Adipose tissue (tissue), 3 donors: ENCODE measurements around the gene NTN3. TPM values are rescaled to one million over a fixed set of nuclear protein-coding genes. Genes with fewer than 3 reads are reported as not detected.
"Not testable (repeated sequence)": the region's sequence is repeated elsewhere in the genome, so short reads cannot be mapped to it uniquely, and the experiment has no call there.

ENCODE experiments used
- H3K27ac ChIP-seq: one replicate; pipeline ENCODE4 v1.5.1; 2013; ENCODE audit warnings: low read depth, low read length
- WGBS, 3 donors: extraction: QIAGEN DNeasy Blood & Tissue Kit; methylation state at CpG; one replicate each; pipeline ENCODE4 v1.1.7; 2013; 5-methylcytosine and 5-hydroxymethylcytosine counted together
- polyA plus RNA-seq, 3 donors: library from polyadenylated mRNA; stranded (reverse); fragments of 200-250 nt; gene quantifications; one replicate each; pipeline ENCODE4 v1.2.3, GENCODE V29; 2013
- donor health status: healthy with polysubstance abuse.
- donor health status: Bipolar disorder and iron deficiency.
- donor health status: healthy.

Gene NTN3
- polyA plus RNA-seq, result under 1 TPM in 2 of 3 donors, not detected in 1; 0.06 to 0.24 TPM

DNA sequence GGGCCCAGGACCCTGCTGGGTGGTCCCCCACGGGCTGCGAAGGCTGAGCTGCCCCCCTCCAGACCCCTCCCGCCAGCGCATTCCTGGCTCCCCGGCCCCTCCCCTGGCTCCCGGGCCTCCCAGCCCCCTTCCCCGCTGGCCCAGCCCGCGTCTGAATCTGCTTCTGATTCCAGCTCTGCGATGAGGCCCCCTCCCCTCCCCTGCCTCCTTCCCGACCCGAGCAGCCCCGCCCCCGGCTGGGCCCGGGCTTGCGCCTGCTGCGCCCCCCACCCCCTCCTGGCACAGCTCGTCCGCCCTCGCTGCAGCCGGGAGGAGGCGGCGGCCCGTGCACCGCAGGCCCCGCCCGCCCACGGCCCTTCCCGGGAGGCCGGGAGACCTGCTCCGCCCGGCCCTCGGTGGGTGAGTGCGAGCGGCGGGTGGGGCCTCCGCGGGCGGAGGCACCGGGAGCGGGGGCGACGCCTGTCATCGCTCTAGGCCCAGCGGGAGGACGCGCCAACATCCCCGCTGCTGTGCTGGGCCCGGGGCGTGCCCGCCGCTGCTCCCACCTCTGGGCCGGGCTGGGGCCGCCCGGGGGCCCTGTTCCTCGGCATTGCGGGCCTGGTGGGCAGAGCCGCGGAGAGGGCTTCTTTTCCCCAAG is at the start of gene NTN3:
Gene NTN3, plus strand, starts transcription at position 282 of the 637 bp plus-strand sequence. CDS start 405 bp downstream, outside the sequence.
- H3K27ac ChIP-seq, result no peak within 1 kb of the TSS
- WGBS, 3 donors, result 1 to 2% (median 1%) methylated on average over 49 to 58 of the region's 59 CpGs

DNA sequence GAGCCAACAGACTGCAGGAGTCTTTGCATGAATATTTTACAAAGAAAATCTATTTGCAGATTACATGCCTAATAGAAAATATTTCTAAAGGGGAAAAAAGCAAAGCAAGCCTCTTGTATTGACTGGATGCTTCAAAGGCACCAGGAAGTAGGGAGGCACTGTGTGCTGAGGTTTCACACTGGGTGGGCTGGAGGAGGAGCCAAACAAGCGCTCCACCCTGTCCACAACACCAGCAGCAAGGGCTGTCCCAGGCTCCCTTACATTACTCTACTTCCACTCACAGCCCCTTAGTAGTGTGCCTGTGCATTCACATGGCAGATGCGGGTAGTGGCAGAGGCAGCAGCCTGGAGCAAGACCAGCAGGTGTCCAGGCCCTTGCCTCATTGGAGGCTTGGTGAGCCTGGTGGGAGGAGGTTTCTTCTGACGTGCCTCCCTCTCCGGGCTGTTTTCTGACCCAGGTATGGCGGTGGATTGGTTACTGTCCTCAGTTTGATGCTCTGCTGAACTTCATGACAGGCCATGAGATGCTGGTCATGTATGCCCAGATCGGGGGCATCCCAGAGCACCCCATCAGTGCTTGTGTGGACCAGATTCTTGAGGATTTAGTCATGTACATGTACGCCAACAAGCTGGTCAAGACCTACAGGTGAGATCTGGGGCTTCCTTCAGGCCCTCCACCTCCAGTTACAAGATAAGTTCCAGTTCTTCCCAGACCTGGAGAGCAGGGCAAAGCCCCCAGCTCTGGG is 48.8 kb upstream of the NTN3 start:
- H3K27ac ChIP-seq, result no peak overlapping the region
- 88 to 90% (median 89%) methylated on average over 7 of the region's 7 CpGs for WGBS, 3 donors

DNA sequence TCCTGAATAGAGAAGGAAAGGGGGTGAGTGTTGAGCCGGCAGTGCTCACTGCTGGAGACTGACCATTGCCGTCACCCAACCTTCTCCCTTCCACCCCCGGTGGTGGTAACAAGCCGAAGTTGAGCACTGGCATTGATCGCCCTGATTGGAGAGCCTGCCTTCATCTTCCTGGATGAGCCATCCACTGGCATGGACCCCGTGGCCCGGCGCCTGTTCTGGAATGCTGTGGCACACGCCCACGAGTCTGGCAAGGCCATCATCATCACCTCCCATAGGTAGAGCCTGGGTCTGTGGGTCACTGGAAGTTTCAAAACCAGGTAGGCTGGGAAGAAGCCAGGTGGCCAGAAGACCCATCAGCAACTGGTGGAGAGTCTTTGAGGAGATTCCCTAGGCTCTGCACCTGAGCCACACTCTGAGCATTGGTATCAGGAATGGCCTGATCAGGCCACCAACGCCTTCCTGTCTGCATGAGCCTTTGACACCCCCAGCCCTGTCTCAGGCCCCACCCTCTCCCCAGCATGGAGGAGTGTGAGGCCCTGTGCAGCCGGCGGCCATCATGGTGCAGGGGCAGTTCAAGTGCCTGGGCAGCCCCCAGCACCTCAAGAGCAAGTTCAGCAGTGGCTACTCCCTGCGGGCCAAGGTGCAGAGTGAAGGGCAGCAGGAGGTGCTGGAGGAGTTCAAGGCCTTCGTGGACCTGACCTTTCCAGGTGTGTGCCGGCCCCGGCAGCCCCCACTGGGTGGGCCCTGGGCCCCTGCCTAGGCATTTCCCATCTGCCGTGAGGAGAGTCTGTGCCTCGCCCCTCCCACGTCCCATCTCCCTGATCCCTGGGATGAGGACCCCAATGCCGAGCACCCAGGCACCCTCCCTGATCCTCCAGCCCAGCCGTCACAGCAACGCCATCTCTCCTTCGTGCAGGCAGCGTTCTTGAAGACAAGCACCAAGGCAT is 46.8 kb upstream of the NTN3 start:
- no peak overlapping the region for H3K27ac ChIP-seq
- 90 to 93% (median 92%) methylated on average over 23 to 25 of the region's 25 CpGs for WGBS, 3 donors

DNA sequence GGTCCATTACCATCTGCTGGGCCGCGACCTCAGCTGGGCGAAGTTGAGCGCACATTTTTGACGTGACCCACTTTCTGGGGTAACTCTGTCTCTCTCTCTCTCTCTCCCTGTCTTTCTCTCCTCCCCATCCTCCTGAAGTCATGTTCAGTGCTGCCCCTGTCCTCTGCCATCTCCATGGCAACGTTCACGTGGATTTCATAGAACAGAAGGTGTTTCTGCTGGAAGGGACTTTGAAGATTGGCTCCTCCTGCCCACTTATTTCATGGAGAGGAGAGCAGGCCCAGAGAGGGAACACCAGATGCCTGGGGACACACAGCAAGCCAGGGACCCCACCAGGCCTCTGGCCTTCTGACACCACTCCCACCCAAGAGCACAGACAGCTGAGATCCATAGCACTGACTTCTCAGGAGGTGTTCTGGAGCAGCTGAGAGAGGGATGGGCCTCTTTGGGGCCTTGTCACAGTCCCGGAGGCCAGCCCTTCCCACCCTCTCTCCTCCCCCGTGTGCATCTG is 46.0 kb upstream of the NTN3 start:
- H3K27ac ChIP-seq, result no peak overlapping the region
- WGBS, 3 donors, result 90 to 91% (median 91%) methylated on average over 9 of the region's 9 CpGs

- H3K27ac ChIP-seq, result no peak overlapping the region
- 92 to 94% (median 94%) methylated on average over 13 of the region's 13 CpGs for WGBS, 3 donors
Measured at GRCh38 chr16:2425825-2426430, 45.2 kb upstream of the NTN3 start.

DNA sequence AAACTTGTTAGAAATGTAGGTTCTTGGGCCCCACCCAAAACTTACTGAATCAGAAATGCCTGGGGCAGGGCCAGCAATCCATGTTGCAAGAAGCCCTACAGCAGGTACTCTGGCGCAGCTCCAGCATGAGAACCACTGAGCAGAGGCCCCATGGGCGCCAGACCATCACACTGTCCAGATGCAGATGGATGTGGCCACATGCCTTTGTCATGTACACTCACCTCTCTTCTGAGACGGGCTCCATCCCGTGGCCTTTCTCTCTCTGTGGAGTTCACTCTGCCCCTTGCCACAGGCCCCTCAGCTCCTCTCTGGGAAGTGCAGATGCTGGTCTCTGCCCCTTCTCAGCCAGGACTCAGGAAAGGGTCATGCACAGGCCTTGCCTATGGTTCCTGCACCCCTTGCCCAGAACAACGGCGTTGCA is 44.1 kb upstream of the NTN3 start:
- H3K27ac ChIP-seq, result no peak overlapping the region
- WGBS, 3 donors, result 92 to 93% (median 92%) methylated on average over 6 of the region's 6 CpGs

DNA sequence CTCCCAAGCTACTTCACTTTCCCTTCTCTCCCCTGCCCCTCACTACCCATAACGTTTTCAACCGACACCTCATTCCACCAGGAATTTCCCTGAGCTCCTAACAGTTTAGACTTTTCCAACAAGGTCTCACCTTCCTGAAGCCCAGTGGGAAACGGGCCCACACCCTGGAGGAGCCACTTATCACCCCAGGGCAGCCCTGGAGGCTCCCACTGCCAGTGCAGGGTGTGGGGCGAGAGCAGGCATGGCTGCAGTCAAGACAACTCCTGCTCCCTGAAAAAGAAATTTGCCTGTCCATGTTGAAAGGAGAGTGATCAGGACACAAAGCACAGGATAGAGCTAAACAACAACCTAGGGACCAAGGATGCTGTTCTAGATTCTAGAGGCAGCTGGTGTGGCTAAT is 43.6 kb upstream of the NTN3 start:
- H3K27ac ChIP-seq, result no peak overlapping the region
- WGBS, 3 donors, result 83 to 87% (median 85%) methylated on average over 4 of the region's 4 CpGs

- H3K27ac ChIP-seq, result no peak overlapping the region
- 35 to 38% (median 36%) methylated on average over 28 of the region's 28 CpGs for WGBS, 3 donors
Measured at GRCh38 chr16:2428051-2428783, 42.9 kb upstream of the NTN3 start.

DNA sequence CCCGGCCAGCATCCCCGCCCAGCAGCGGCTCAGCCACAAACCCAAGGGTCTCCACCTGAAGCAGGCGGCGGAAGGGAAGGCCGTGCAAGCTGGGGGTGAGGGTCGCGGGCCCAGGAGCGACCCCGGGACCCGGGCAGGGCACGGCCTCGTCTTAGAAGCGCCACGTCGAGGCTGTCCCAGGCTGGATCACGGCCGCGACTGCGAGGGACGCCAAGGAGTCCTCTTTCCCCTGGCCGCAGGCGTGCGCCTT is 42.4 kb upstream of the NTN3 start:
- WGBS, 3 donors, result 0 to 1% (median 0%) methylated on average over 22 to 24 of the region's 24 CpGs
- H3K27ac ChIP-seq, result no peak overlapping the region

GRCh38 chr16:2429034-2429770 is 41.9 kb upstream of the NTN3 start, which contains the start of gene CCNF:
Gene CCNF (plus strand): TSS chr16:2429447. CDS start chr16:2429482, 35 bp downstream.
- WGBS, 3 donors, result 0 to 1% (median 1%) methylated on average over 64 to 103 of the region's 103 CpGs
- peak within 1 kb of the TSS; percentile 7 for H3K27ac ChIP-seq

DNA sequence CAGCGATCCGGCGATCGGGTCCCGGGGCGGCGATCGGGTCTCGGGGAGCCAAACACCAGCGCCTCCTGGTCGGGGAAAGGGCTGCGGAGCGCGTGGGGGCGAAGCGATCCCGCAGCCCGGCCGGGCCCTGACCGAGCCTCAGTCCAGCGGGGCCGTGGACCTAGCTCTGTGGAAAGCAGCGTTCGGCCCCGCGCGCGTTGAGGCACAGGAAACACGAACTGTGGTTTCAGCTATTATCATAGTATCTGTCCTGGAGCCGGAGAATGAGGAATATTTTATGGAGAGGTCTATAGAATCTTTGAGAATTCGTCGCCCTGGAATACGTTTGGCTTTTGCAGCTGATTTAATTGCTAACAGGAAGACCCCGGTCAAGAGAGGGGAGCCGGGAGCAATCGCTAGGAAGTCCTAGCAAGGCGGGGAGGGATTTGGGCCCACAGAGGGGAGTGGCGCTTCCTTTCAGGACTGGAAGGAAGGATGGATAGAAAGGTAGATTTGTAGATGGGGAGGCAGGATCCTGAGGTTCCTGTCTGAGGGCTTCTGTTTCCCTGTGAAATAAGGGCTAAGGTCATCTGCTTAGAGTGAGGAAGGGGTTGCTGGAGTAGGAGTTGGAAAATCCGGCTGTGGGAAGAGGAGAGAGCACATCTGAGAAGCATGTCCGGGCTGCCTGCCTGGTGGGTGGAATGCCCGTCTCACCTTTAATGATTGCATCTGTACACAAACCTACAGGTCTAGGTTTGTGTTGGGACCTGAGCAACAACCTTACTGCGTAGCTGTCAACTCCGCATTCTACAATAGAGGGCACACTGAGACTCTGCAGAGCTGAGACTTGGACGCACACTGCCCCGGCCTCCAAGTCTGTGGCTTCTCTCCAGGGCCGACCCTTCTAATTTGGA is 41.1 kb upstream of the NTN3 start:
- peak overlapping the region; percentile 7 for H3K27ac ChIP-seq
- 5 to 6% (median 5%) methylated on average over 46 of the region's 46 CpGs for WGBS, 3 donors

DNA sequence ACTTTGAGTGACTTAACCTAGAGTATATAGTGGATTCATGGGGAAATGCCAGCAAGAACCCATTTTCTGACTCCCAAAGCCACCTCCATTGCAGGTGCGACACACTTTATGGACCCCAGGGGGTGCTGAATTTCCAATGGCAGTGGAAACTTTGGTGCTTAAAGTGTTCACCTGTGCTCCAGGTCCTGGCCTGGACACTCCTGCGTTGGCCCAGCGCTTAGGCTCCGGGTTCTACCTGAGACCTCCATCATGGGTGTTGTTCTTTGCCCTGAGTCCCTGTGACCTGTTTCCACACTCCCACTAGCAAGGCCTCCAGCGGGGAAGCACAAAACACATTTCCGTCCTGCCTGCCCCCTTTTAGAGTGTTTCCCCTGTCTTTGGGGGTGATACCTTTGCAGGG is 38.8 kb upstream of the NTN3 start:
- H3K27ac ChIP-seq, result no peak overlapping the region
- 93 to 97% (median 96%) methylated on average over 6 of the region's 6 CpGs for WGBS, 3 donors

GRCh38 chr16:2432801-2433505 is 38.1 kb upstream of the NTN3 start:
- no peak overlapping the region for H3K27ac ChIP-seq
- WGBS, 3 donors, result 92 to 98% (median 94%) methylated on average over 15 of the region's 15 CpGs

- not testable (repeated sequence) for H3K27ac ChIP-seq
- 93 to 100% (median 97%) methylated on average over 3 to 4 of the region's 4 CpGs for WGBS, 3 donors
Measured at GRCh38 chr16:2435236-2435635, 35.9 kb upstream of the NTN3 start.

- WGBS, 3 donors, result 91 to 95% (median 94%) methylated on average over 9 of the region's 9 CpGs
- H3K27ac ChIP-seq, result no peak overlapping the region
Measured at GRCh38 chr16:2436110-2436509, 35.0 kb upstream of the NTN3 start.
